Skin epidermis (tissue), 12 donors: ENCODE data around the gene CNTNAP2.

Experiments used
- H3K27ac ChIP-seq, 21 experiments: fragments of 200-600 bp; sonication (generic) in 11 of 21; one replicate each; pipeline ENCODE4 v1.5.0; 2020; ENCODE audit warnings: mild to moderate bottlenecking in 3 of 21, inconsistent platforms in 2 of 21, moderate library complexity in 2 of 21
- H3K4me3 ChIP-seq, 7 experiments: fragments of 200-600 bp; sonication (generic) in 2 of 7; one replicate each; pipeline ENCODE4 v1.5.0; 2020; ENCODE audit warnings: inconsistent platforms in 2 of 7, mild to moderate bottlenecking in 2 of 7, moderate library complexity in 1 of 7

CNTNAP2 gene

DNA sequence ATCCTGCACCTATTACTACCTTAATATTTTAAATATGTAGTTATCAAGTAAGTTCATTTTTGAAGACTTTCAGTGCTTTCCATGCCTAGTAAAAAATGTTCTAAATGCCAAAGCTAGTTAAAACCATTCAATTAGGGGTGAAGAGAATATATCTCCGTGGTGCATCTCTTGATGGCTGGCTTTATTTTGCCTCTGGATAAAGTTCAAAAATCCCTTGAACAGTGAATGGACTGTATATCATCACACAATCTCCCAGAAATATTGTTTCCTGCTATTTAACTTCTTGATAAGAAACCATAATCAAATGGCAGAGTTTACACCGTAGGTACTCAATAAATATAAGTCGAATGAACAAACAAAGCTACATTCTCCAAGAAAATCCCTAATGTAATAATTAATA lies 1360.9 kb downstream of the CNTNAP2 start:
- no peak overlapping the region for H3K4me3 ChIP-seq
- H3K27ac ChIP-seq: no peak overlapping the region

- Histone ChIP-seq H3K4me3 (no peak overlapping the region), H3K27ac (no peak overlapping the region)
Measured at GRCh38 chr7:147478796-147479195, 1362.2 kb downstream of the CNTNAP2 start.

GRCh38 chr7:147483634-147484292 lies 1367.2 kb downstream of the CNTNAP2 start:
- Histone ChIP-seq H3K4me3 (no peak overlapping the region), H3K27ac (no peak overlapping the region)

DNA sequence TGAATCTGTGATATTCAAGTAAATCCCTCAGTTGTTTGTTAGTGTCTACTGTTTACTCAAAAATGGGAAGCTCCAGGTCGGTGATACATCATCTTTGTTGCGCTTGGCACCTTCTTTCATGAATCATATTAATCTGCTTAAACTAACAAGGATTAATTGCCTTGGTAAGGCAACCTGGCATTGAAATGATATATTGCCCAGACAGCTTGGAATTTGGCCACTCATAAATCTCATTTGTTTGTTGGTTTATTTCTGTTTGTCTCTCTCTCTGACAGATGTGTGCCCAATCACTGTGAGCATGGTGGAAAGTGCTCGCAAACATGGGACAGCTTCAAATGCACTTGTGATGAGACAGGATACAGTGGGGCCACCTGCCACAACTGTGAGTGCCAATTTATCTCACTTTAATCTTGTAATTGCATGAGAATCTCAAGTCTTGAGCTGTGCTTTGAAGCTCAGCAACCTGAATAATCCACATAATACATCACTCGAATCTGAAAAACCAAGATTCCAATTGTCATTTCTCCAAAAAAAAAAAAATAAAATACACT lies 1369.1 kb downstream of the CNTNAP2 start:
- Histone ChIP-seq H3K27ac (no peak overlapping the region), H3K4me3 (no peak overlapping the region)

DNA sequence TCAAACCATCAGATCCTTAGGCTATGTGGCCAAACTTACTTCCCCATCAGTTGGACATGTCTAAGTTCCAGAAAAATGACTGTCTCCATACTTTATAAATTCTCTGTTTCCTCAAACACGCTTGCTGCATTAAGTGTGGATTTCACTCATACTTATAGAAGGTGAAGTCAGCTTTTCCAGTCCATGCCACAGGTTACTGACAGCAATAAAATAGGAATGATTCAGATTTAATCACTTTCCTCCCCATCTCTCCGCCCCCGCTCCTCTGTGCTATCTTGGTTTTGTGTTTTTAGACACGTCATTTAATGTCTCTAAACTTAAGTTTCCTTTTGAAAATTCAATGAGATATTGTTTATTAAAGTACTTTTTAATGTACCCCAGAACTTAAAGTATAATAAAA lies 1376.0 kb downstream of the CNTNAP2 start:
- H3K4me3 ChIP-seq: no peak overlapping the region
- no peak overlapping the region for H3K27ac ChIP-seq

GRCh38 chr7:147496209-147496608 lies 1379.6 kb downstream of the CNTNAP2 start:
- no peak overlapping the region for H3K27ac ChIP-seq
- no peak overlapping the region for H3K4me3 ChIP-seq

- Histone ChIP-seq H3K27ac (no peak overlapping the region), H3K4me3 (no peak overlapping the region)
Measured at GRCh38 chr7:147497246-147497645, 1380.6 kb downstream of the CNTNAP2 start.

DNA sequence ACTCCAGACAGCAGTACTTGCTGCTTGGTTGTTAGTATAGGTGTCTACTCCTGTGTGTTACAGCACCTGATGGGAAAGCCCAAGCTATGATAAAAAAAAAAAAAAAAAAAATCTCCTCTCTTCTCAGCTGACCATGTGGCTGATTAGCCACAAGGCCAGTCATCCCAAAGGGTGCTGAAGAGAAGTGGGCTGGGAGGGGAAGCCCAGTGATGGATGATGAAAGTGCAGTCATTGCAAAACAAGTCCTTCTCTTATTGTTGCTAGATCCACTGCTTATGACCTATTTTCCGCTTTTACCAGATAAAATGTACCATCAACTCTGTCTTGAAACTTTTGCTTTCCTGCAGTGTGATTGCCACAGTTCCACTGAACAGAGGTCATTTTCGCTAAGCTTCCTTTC lies 1381.5 kb downstream of the CNTNAP2 start:
- Histone ChIP-seq H3K4me3 (no peak overlapping the region), H3K27ac (no peak overlapping the region)

DNA sequence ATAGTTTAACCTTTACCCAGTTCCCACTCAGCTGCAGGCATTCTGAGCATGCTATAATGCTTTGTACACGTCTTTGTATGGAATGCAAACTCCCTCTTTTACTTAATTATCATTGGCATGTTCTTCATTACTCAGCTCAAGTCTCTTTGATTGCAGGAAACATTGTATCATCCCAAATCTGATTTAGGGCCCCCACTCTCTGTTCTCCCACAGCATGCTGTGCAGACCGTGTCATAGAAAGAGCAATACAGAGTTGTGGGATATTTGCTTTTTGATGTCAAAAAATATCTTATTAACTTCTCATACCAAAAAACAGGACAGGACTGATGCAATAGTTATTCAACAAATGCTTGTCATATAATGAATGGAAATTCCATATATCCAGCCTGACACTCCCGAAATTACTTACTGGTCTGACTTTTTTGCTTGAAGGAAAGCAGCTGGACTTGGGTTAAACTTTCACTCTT lies 1392.5 kb downstream of the CNTNAP2 start:
- Histone ChIP-seq H3K27ac (no peak overlapping the region), H3K4me3 (no peak overlapping the region)

DNA sequence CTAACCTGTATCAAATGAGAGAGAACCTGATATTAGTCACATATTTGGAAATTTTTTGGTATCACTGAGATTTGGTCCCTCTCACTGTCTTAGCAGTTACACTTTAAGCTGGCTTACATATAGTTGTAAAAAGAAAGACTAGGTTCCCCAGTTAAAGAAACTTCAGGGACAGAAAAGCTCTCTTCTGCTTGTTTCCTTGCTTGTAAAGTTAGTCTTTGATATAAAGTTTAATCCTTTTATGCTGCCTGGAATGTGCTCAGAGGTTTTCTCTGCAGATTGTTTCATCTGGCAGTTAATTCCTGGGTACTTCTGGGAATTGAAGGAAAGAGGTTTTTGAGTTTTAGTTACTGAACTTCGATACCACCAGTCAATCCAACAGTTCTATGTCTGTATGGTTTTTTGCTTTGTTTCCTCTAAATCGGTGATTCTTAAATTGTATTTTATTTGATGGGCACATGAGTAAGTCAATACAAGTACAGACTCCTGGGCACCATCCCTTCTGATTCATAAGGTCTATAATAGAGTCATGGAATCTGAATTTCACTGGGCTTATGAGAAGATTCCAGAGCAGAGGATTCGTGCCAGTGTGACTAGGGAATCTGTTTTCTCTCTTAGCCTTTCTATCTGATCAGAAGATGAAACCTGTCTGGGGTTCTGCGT lies 1393.1 kb downstream of the CNTNAP2 start:
- Histone ChIP-seq H3K4me3 (no peak overlapping the region), H3K27ac (no peak overlapping the region)

GRCh38 chr7:147510201-147510542 lies 1393.6 kb downstream of the CNTNAP2 start:
- H3K27ac ChIP-seq: no peak overlapping the region
- no peak overlapping the region for H3K4me3 ChIP-seq

- H3K27ac ChIP-seq: no peak overlapping the region
- no peak overlapping the region for H3K4me3 ChIP-seq
Measured at GRCh38 chr7:147510923-147511322, 1394.3 kb downstream of the CNTNAP2 start.

DNA sequence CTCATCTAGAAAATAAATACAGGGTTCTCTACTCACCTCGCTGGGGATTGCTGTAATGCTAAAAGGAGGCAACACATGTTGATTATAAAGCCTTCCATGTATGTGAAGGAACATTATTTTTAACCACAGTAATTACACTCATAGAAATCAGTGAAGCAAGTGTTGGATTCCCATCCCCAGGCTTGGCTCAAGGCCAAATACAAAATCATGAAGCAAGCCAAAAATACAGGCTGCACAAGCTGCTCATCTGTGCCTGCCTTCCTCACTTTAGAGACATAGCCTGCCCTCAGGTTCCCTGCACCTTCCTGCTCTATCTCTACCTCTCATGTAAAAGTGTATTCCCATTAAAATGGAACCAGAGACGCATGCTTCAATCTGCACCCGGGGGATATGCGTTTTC lies 1396.8 kb downstream of the CNTNAP2 start:
- H3K27ac ChIP-seq: no peak overlapping the region
- no peak overlapping the region for H3K4me3 ChIP-seq

DNA sequence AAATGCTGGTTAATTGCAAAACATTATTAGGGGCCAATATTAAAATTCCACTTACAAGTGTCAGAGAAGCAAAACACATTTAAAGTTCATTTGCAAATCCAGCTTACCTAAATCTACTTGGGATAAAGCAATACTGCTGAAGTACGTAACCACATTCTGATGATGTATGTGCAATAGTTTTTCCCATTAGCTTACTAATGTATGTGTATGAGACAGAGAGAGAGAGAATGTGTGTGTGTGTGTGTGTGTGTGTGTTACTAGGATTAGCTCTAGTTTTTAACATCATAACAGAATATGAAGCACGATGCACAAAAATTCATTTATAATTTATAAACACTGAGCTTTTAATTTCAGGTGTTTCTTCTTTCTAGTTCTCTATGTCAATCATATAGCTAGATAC lies 1399.8 kb downstream of the CNTNAP2 start:
- Histone ChIP-seq H3K27ac (no peak overlapping the region), H3K4me3 (no peak overlapping the region)

DNA sequence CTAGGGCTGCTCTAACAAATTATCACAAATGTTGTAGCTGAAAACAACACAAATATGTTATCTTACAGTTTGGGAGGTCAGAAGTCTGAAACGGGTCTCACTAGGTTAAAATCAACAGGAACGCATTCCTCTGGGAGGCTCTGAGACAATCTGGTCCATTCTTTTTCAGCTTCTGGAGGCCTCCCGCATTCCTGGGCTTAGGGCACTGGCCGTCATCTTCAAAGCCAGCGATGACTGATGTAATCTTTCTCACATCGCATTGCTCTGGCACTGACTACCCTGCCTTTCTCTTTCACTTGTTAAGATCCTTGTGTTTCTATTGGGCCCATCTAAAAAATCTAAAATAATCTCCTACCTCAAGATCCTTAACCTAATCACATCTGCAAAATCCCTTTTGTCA lies 1402.5 kb downstream of the CNTNAP2 start:
- Histone ChIP-seq H3K27ac (no peak overlapping the region), H3K4me3 (no peak overlapping the region)

GRCh38 chr7:147523056-147523455 lies 1406.5 kb downstream of the CNTNAP2 start:
- Histone ChIP-seq H3K27ac (no peak overlapping the region), H3K4me3 (no peak overlapping the region)

DNA sequence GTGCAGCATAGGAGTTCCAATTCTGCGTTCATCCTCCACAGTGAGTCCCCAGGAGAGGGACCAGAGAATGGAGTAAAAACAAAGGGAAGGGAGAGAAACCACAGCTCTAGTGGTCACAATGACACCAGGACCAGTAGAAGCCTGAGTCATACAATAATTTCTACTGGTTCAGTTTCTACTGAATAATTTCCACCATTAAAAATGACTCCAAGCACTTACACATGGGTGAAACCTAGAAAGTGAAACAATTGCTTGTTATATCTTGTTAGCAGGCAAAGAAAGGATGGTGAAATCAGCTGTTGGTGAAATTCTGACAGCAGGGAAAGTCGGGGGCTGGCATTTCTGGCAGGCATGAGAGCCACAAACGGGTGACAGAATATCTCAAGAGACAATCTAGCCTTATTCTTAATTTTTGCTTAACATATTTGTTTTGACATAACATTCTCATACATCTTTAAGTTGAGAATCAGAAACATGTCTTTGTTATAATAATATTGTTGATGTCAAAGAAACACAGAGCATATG lies 1408.2 kb downstream of the CNTNAP2 start:
- no peak overlapping the region for H3K27ac ChIP-seq
- no peak overlapping the region for H3K4me3 ChIP-seq

GRCh38 chr7:147525325-147525724 lies 1408.7 kb downstream of the CNTNAP2 start:
- H3K4me3 ChIP-seq: no peak overlapping the region
- no peak overlapping the region for H3K27ac ChIP-seq

DNA sequence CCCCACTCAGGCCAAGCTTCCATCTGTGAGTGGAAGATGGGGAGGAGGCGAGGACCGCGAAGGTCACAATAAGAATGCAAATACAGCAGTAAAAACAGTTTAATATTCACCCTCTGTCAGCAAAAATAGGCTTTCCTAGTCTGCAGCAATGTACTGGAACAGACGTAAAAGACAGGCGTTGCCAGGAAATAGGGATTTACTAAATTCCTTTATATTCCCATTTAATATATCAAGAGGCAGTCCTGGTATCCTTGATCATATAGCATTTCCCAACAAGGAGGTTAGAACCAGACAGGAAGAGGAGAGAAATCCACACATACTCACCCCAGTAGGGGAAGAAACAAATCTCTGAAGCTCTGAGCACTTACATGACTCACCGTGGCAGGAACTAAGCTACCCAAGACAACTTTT lies 1419.1 kb downstream of the CNTNAP2 start:
- H3K27ac ChIP-seq: no peak overlapping the region
- H3K4me3 ChIP-seq: no peak overlapping the region

- no peak overlapping the region for H3K27ac ChIP-seq
- H3K4me3 ChIP-seq: no peak overlapping the region
Measured at GRCh38 chr7:147539685-147540084, 1423.1 kb downstream of the CNTNAP2 start.

- H3K4me3 ChIP-seq: no peak overlapping the region
- no peak overlapping the region for H3K27ac ChIP-seq
Measured at GRCh38 chr7:147540743-147541142, 1424.1 kb downstream of the CNTNAP2 start.
